Activated B cell treated with CpG ODN at 0.5 μM for 24 hours (primary cell): ENCODE data around the gene USP40. TPM values are rescaled to one million over a fixed set of nuclear protein-coding genes. Genes with fewer than 3 reads are reported as not detected.

Experiments
- ATAC-seq: fragments of 200-7000 bp; cut with Tn5 transposase; one replicate; pipeline ENCODE4 v1.10.0; 2021; ENCODE audit warnings: low read depth, mild to moderate bottlenecking, moderate library complexity
- CTCF ChIA-PET: fragments of 350-600 bp; sonication (Branson Sonifier 250); formaldehyde crosslinking; loops from one replicate; lab custom pipeline; 2021; ENCODE audit warnings: antibody characterized with exemption; lab: Charles Lee
- POLR2A ChIA-PET: fragments of 350-600 bp; sonication (Branson Sonifier 250); formaldehyde crosslinking; loops from one replicate; lab custom pipeline; 2021; ENCODE audit warnings: antibody characterized with exemption; lab: Charles Lee
- DNase-seq: peaks from one replicate; pipeline ENCODE4 v3.0.0; 2022
- H3K27ac Mint-ChIP-seq: one replicate; pipeline ENCODE4 v1.8.0; 2020; ENCODE audit warnings: mixed read lengths
- H3K27me3 Mint-ChIP-seq: one replicate; pipeline ENCODE4 v1.8.0; 2021; ENCODE audit warnings: mixed read lengths
- H3K36me3 Mint-ChIP-seq: one replicate; pipeline ENCODE4 v1.8.0; 2021; ENCODE audit warnings: low read depth, mixed read lengths
- H3K4me1 Mint-ChIP-seq: one replicate; pipeline ENCODE4 v1.8.0; 2021; ENCODE audit warnings: mixed read lengths
- H3K4me3 Mint-ChIP-seq: one replicate; pipeline ENCODE4 v1.8.0; 2020; ENCODE audit warnings: mild to moderate bottlenecking, mixed read lengths
- H3K9me3 Mint-ChIP-seq: one replicate; pipeline ENCODE4 v1.8.0; 2020; ENCODE audit warnings: mixed read lengths
- CTCF ChIP-seq: fragments of 200-600 bp; IDR thresholded peaks from one replicate; pipeline ENCODE4 v1.8.0; 2022; ENCODE audit warnings: antibody characterized with exemption, mild to moderate bottlenecking
- intact Hi-C: fragments of 100-400 bp; cut with micrococcal nuclease; formaldehyde crosslinking; loops from one replicate; pipeline ENCODE4 v1.15.1; 2024
- total RNA-seq: library from RNA; stranded (reverse); gene quantifications from 2 replicates; pipeline ENCODE4 v1.2.3, GENCODE V29; 2022

Gene USP40
- total RNA-seq, 1 donor from 2014 or later = 30.4 TPM

DNA sequence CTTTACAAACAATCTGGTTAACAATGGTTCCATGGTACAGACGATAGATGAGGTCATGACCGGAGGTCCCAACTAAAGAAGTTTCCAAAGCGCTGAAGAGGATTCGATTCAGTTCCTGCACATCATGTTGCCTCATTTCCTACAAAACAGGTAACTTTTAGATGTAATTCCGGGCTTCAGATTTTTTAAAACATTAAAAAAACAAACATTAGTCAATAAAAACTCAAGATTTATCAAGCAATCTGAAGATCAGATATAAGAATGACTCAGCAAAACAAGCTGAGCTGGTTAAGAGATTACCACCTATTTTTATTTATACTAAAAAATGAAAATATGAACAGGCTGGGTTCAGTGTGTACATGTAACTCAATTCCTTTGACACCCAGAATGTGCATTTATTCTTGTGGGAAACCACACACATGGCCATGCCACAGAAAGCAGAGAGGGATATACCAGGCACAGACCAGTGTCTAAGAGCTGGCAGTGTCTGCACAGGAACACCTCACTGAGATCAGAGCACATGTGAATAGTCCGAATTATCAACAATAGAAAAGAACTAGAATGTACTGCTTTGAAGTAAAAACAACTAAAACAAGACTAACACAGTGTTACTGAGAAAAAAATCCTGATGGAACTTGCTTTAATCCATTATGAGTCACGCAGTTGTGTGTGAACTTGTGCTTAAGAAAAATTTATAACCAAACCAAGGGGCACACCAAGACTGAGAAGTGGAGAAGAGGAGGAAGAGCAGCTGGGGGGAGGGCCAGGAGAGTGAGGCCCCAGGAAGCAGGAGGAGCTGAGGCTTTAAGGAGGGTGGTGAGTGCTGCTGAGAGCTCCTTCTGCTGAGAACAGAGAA lies 9.5 kb downstream of the USP40 start:
- intact Hi-C loops = loop anchor here (10.0 kb wide), 1 partner anchor 148 kb away; no protein-coding TSS in a partner anchor
- ATAC-seq (no peak), DNase-seq (no peak)
- H3K36me3 Mint-ChIP-seq = peaks cover 56% of the 10 kb centered on the region
- POLR2A ChIA-PET = interaction anchor here (1.3 kb wide), 1 partner anchor 9 kb away, joined by 7 read pairs; the partner anchor contains the start of gene USP40
- CTCF ChIA-PET = interaction anchor here (0.6 kb wide), 1 partner anchor 17 kb away, joined by 4 read pairs; no protein-coding TSS in a partner anchor
- H3K9me3 Mint-ChIP-seq = no peaks in the 10 kb centered on the region
- no peak for TF ChIP-seq CTCF
- no peaks in the 10 kb centered on the region for H3K27me3 Mint-ChIP-seq
- no peak overlapping the region for H3K4me3 Mint-ChIP-seq
- H3K4me1 Mint-ChIP-seq = peaks cover 6% of the 10 kb centered on the region
- H3K27ac Mint-ChIP-seq = peak overlapping the region; percentile 18

- intact Hi-C loops = loop anchor here (10.0 kb wide), 1 partner anchor 151 kb away; no protein-coding TSS in a partner anchor
- no peaks in the 10 kb centered on the region for H3K27me3 Mint-ChIP-seq
- no peak for TF ChIP-seq CTCF
- POLR2A ChIA-PET = interaction anchor here (1.4 kb wide), 1 partner anchor 13 kb away, joined by 4 read pairs; the partner anchor contains the start of gene USP40
- H3K4me3 Mint-ChIP-seq = no peak overlapping the region
- ATAC-seq (no peak), DNase-seq (no peak)
- H3K36me3 Mint-ChIP-seq = peaks cover 56% of the 10 kb centered on the region
- CTCF ChIA-PET = no interaction called here
- H3K9me3 Mint-ChIP-seq = no peaks in the 10 kb centered on the region
- H3K27ac Mint-ChIP-seq = no peak overlapping the region
- H3K4me1 Mint-ChIP-seq = peaks cover 6% of the 10 kb centered on the region
Measured at GRCh38 chr2:233553366-233553765, 13.2 kb downstream of the USP40 start.

GRCh38 chr2:233551491-233551890 lies 15.1 kb downstream of the USP40 start:
- Mint-ChIP-seq H3K4me1 (no peaks in the 10 kb centered on the region), H3K27me3 (no peaks in the 10 kb centered on the region), H3K36me3 (peaks cover 59% of the 10 kb centered on the region), H3K27ac (no peak overlapping the region), H3K9me3 (no peaks in the 10 kb centered on the region), H3K4me3 (no peak overlapping the region)
- no peak for ATAC-seq
- no peak for DNase-seq
- intact Hi-C loops = loop anchor here (10.0 kb wide), 1 partner anchor 153 kb away; no protein-coding TSS in a partner anchor
- POLR2A ChIA-PET = interaction anchor here (0.5 kb wide), 1 partner anchor 14 kb away, joined by 3 read pairs; no protein-coding TSS in a partner anchor
- no peak for TF ChIP-seq CTCF
- CTCF ChIA-PET = no interaction called here

GRCh38 chr2:233546774-233547173 lies 19.8 kb downstream of the USP40 start:
- POLR2A ChIA-PET = no interaction called here
- intact Hi-C loops = no loop called here
- ATAC-seq (no peak), DNase-seq (no peak)
- H3K27me3 Mint-ChIP-seq = no peaks in the 10 kb centered on the region
- peaks cover 49% of the 10 kb centered on the region for H3K36me3 Mint-ChIP-seq
- CTCF ChIA-PET = no interaction called here
- H3K27ac Mint-ChIP-seq = no peak overlapping the region
- TF ChIP-seq CTCF = no peak
- no peak overlapping the region for H3K4me3 Mint-ChIP-seq
- peaks cover 20% of the 10 kb centered on the region for H3K4me1 Mint-ChIP-seq
- no peaks in the 10 kb centered on the region for H3K9me3 Mint-ChIP-seq

- peaks cover 44% of the 10 kb centered on the region for H3K36me3 Mint-ChIP-seq
- ChIA-PET POLR2A (no interaction called here), CTCF (no interaction called here)
- intact Hi-C loops = no loop called here
- H3K27me3 Mint-ChIP-seq = no peaks in the 10 kb centered on the region
- no peak overlapping the region for H3K4me3 Mint-ChIP-seq
- no peaks in the 10 kb centered on the region for H3K9me3 Mint-ChIP-seq
- ATAC-seq (no peak), DNase-seq (no peak)
- no peak for TF ChIP-seq CTCF
- peaks cover 20% of the 10 kb centered on the region for H3K4me1 Mint-ChIP-seq
- peak overlapping the region; percentile 21 for H3K27ac Mint-ChIP-seq
Measured at GRCh38 chr2:233546101-233546500, 20.5 kb downstream of the USP40 start.
